ENCODE data around the gene EPHA7.

- TF ChIP-seq ZNF8 (CRISPR knock-in tag; IDR thresholded peaks at IDR 0.05): no peak
- no peak for TF ChIP-seq ZNF565 (CRISPR knock-in tag; conservative IDR thresholded peaks at IDR 0.05; ENCODE audit: low read depth)
- no peak for TF ChIP-seq SNAI2 (CRISPR knock-in tag; IDR thresholded peaks at IDR 0.05)
Measured at GRCh38 chr6:93272211-93272610, 147.1 kb downstream of the EPHA7 start.
